Heart right ventricle (tissue), 16 donors: ENCODE data around the gene IMPG2. TPM values are rescaled to one million over a fixed set of nuclear protein-coding genes. Genes with fewer than 3 reads are reported as not detected.

Source experiments
- ATAC-seq, 8 donors: fragments of 200-7000 bp; cut with Tn5 transposase; one replicate each; pipeline ENCODE4 v1.9.1; 2020; ENCODE audit warnings: mild to moderate bottlenecking in 8 of 8, moderate library complexity in 8 of 8, moderate number of reproducible peaks in 1 of 8
- DNase-seq, 2 donors: peaks; one replicate each; pipeline ENCODE4 v3.0.0-alpha.2; 2020
- H3K27ac ChIP-seq, 10 donors: fragments of 200-600 bp; sonication (generic) in 2 of 10; one replicate each; pipeline versions ENCODE4 v1.5.0 to v1.8.0; 2020 to 2022; ENCODE audit warnings: mild to moderate bottlenecking in 3 of 10
- H3K27me3 ChIP-seq, 7 donors: fragments of 200-600 bp; one replicate each; pipeline ENCODE4 v1.8.0; 2021 to 2022; ENCODE audit warnings: mild to moderate bottlenecking in 2 of 7
- H3K36me3 ChIP-seq, 9 donors: fragments of 200-600 bp; sonication (generic) in 1 of 9; one replicate each; pipeline versions ENCODE4 v1.5.0 to v1.8.0; 2020 to 2022; ENCODE audit warnings: mild to moderate bottlenecking in 2 of 9
- H3K4me1 ChIP-seq, 9 donors: fragments of 200-600 bp; sonication (generic) in 1 of 9; one replicate each; pipeline versions ENCODE4 v1.5.0 to v1.8.0; 2020 to 2022; ENCODE audit warnings: mild to moderate bottlenecking in 4 of 9
- H3K4me3 ChIP-seq, 10 donors: fragments of 200-600 bp; sonication (generic) in 2 of 10; one replicate each; pipeline versions ENCODE4 v1.5.0 to v1.8.0; 2020 to 2022; ENCODE audit warnings: mild to moderate bottlenecking in 7 of 10, moderate library complexity in 2 of 10
- H3K9me3 ChIP-seq, 11 donors: fragments of 200-600 bp in 10 of 11; sonication (generic) in 2 of 11; one replicate each; pipeline versions ENCODE4 v1.5.0 to v1.8.0; 2013 to 2022; ENCODE audit warnings: mild to moderate bottlenecking in 2 of 11, control low read depth in 1 of 11, moderate library complexity in 1 of 11
- WGBS, 2 donors: extraction: QIAGEN DNeasy Blood & Tissue Kit; methylation state at CpG; one replicate each; pipeline ENCODE4 v1.1.7; 2013; ENCODE audit warnings: inconsistent platforms in 1 of 2; 5-methylcytosine and 5-hydroxymethylcytosine counted together
- intact Hi-C, 10 donors: fragments of 100-400 bp; cut with DNase I; formaldehyde crosslinking; loops; one replicate each; pipeline versions ENCODE4 v1.11.1 to v1.14.2; 2022
- polyA plus RNA-seq, 2 donors: library from polyadenylated mRNA; stranded (reverse); fragments of 200-250 nt; gene quantifications; one replicate each; pipeline ENCODE4 v1.2.3, GENCODE V29; 2013
- total RNA-seq, 10 donors: library from RNA; stranded (reverse); fragmentation: NEBNext Ultra II Directional in 3 of 10; extraction: Animal tissue kit (Norgen Biotek cat#: 25700) in 3 of 10; gene quantifications; one replicate each; pipeline versions ENCODE4 v1.2.1 to v1.2.4, GENCODE V29; 2021 to 2023
- TF ChIP-seq, protein P1 (sequence below), 9 donors: fragments of 200-600 bp; sonication (generic) in 2 of 9; IDR thresholded peaks; one replicate each; pipeline versions ENCODE4 v1.5.0 to v1.8.0; 2021 to 2022; ENCODE audit warnings: antibody characterized with exemption in 9 of 9, mild to moderate bottlenecking in 5 of 9, moderate library complexity in 1 of 9
- donor health status: Arrhythmogenic right ventricular cardiomyopathy.
- donor health status: ischemic (EF 13 %, LVEDD 7.1; RV severe dilation, severe dysfunction).
- donor health status: healthy with polysubstance abuse.
- donor health status: DM: no; HTN: yes; CAD: no.
- donor health status: DM: no; HTN: no; CAD: no.
- donor health status: ischemic (EF 25% LVEDD 6.9; RV normal size, moderate dysfunction).
- donor health status: ischemic (EF 25% LVEDD 5.7; RV mildly dilated, moderate dysfunction).
- donor health status: healthy.
- donor health status: DM: yes; HTN: yes; CAD: no.
- donor health status: Ischemic cardiomyopathy.
- donor health status: ischemic (EF 35%, LVEDD 5.7; RV mildly dilated, moderate dysfunction).
- donor health status: nonischemic (EF 11% LVEDD 7.7; RV severe dilation, severe dysfunction).
- donor health status: DM: yes; HTN: yes; CAD: no.
- donor health status: PGD.
- donor health status: ischemic (EF 29% LVEDD 5.4; RV normal size, mild dysfunction).
- donor health status: nonischemic (EF 23%, LVEDD 6.1; RV moderate dilation, normal function).

IMPG2 gene
- total and polyA plus RNA-seq, 12 donors: 0.04 to 0.40 (median 0.21) TPM; not detected in 1

DNA sequence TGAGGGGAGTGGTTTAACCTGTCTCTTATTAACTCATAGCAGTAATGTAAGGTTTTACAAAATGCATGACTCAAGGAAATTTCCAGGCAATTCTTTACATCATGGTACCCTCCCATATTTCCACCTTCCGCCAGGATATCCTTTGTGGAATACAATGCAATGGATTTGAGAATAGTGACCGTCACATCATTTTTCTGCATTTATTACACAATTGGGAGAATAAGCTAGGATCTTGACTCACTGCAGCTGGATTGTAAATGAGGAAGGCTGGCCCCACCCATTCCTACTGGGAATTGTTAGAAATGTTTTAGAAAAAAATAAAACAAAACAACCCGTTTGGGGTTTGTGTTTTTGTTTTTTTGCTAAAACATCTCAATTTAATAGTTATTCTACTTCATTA is 97.4 kb downstream of the IMPG2 start:
- intact Hi-C loops: loop anchor here in 5 of 10 donors (10.0 kb wide), 1 partner anchor 162 kb away; no protein-coding TSS in a partner anchor
- Histone ChIP-seq H3K4me3 (no peak overlapping the region), H3K27ac (no peak overlapping the region), H3K27me3 (no peaks in the 10 kb centered on the region), H3K4me1 (peaks cover 0 to 4% (median 0%) of the 10 kb centered on the region in 9 donors), H3K9me3 (peaks cover 0 to 14% (median 7%) of the 10 kb centered on the region in 11 donors), H3K36me3 (no peaks in the 10 kb centered on the region)
- ATAC-seq (peak in 1 of 8 donors; percentile 67), DNase-seq (no peak)
- TF ChIP-seq, protein P1, sequence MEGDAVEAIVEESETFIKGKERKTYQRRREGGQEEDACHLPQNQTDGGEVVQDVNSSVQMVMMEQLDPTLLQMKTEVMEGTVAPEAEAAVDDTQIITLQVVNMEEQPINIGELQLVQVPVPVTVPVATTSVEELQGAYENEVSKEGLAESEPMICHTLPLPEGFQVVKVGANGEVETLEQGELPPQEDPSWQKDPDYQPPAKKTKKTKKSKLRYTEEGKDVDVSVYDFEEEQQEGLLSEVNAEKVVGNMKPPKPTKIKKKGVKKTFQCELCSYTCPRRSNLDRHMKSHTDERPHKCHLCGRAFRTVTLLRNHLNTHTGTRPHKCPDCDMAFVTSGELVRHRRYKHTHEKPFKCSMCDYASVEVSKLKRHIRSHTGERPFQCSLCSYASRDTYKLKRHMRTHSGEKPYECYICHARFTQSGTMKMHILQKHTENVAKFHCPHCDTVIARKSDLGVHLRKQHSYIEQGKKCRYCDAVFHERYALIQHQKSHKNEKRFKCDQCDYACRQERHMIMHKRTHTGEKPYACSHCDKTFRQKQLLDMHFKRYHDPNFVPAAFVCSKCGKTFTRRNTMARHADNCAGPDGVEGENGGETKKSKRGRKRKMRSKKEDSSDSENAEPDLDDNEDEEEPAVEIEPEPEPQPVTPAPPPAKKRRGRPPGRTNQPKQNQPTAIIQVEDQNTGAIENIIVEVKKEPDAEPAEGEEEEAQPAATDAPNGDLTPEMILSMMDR (IDR thresholded peaks at IDR 0.05): no peak
- WGBS, 2 donors: 60% methylated on average over 3 of the region's 3 CpGs

DNA sequence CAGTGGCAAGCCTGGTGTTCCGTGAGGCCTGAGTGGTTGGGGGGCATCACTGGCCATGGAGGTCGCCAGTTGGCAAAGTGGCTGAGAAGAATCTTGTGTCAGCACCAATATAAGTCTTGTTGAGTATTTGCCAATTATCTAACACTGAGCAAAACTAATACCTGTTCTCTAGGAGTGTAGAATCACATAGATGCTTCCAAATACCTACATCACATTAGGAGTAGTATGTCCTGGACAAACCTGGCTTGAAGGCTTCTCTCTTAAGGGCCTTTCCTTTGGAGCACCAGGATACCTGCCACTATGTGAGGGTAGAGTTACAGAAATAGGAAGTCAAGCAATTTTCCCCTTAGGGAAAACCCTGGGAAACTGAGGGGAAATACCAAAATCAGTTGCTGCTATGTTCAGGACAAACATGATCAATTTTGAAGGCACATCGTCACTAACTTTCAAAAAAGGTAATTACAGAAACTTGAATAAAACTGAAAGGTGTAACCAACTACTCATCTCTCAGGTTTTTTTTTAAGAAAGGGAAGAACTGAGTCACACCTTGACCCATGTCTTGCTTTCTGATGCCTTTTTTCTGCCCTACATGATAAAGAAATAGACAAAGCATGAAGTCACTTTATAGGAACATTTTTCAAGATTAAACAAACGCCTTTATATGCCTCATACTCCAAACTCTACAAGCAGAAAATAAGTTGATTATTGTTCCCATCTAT is 100.4 kb downstream of the IMPG2 start:
- DNase-seq (no peak), ATAC-seq (no peak)
- WGBS, 2 donors: 88 to 92% methylated on average over 4 of the region's 4 CpGs
- Histone ChIP-seq H3K36me3 (no peaks in the 10 kb centered on the region), H3K27me3 (no peaks in the 10 kb centered on the region), H3K27ac (no peak overlapping the region), H3K9me3 (peaks cover 0 to 14% (median 7%) of the 10 kb centered on the region in 11 donors), H3K4me1 (peaks cover 0 to 4% (median 0%) of the 10 kb centered on the region in 9 donors), H3K4me3 (no peak overlapping the region)
- TF ChIP-seq, protein P1 (IDR thresholded peaks at IDR 0.05): no peak
- intact Hi-C loops: loop anchor here in 6 of 10 donors (10.0 kb wide), 2 partner anchors 155 to 165 kb away; no protein-coding TSS in a partner anchor

DNA sequence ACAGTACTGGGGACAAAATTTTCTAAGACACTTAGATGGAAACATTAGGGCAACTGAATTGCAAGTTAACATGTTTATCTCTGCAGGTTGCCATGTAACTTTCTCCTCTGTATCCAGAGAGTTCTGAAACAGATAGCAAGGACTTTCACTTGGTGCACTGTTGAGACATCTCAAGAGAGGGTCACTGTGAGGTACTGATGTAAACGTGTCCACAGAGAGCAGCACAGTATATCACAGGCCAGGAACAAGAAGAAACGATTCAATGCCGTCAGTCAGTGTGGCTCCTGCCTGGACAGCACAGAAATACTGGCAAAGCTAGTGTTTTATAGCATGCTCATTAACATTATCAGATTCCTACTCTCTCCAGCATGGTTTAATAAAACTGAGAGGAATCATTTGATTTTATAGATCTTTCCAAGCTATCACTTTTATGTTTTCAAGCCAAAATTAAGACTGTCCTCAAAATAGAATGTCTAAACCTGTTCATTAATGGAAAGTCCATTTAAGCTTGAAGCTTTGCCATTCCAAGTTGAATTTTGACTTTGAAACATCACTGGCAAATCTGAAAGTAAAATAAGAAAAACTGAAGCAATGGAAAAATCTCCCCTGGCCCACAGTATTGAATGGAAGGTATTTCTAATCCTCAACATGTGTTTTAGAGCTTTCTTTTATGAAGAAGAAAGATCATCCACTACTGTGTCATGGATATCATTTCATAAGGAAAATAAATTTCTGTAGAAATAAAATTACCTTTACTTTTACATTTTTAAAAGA is 102.7 kb downstream of the IMPG2 start:
- TF ChIP-seq, protein P1 (IDR thresholded peaks at IDR 0.05): no peak
- Histone ChIP-seq H3K4me1 (no peaks in the 10 kb centered on the region), H3K27me3 (no peaks in the 10 kb centered on the region), H3K36me3 (no peaks in the 10 kb centered on the region), H3K9me3 (peaks cover 0 to 21% (median 10%) of the 10 kb centered on the region in 11 donors), H3K4me3 (no peak overlapping the region), H3K27ac (no peak overlapping the region)
- intact Hi-C loops: loop anchor here in 1 of 10 donors (10.0 kb wide), 1 partner anchor 157 kb away; no protein-coding TSS in a partner anchor
- 71 to 78% methylated on average over 3 of the region's 3 CpGs for WGBS, 2 donors
- DNase-seq (no peak), ATAC-seq (peak in 1 of 8 donors; percentile 38)

DNA sequence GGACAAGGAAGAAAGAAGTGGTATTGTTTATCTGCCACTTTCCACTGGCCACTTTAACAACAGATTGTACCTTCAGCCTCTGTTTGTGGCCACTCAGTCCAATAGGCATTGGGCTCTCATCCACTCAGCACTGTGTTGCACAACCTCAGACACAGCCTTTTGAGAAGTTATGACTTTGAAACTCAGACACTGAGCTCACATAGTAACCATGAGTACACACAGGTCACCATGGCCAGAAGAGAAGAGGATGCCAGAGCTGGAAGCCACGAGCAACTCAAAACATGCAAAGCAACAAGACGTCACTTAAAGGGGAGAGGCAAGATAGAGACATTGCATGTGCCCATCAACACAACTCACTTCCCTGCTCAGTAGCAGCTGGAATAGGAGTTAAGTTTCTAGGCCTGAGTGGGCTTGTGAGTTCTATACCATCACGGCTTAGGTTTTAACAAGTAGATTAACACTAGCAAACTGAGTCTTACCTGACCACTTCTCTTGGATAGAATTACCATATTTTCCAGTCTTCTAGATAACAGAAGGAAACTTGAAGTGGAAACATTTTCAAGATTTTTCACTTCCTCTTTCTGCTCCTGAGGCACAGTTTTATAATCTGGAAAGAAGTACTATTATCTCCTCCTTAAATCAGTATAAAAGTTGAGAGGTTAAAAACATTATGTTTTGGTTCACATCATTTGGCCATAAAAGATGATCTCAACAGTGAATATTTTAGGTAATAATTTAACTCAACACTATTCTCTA is 103.5 kb downstream of the IMPG2 start:
- TF ChIP-seq, protein P1 (IDR thresholded peaks at IDR 0.05): no peak
- intact Hi-C loops: loop anchor here in 1 of 10 donors (10.0 kb wide), 1 partner anchor 158 kb away; no protein-coding TSS in a partner anchor
- Histone ChIP-seq H3K36me3 (no peaks in the 10 kb centered on the region), H3K27ac (peak overlapping the region in 3 of 10 donors; percentile 0 to 27 (median 19)), H3K4me3 (no peak overlapping the region), H3K4me1 (no peaks in the 10 kb centered on the region), H3K27me3 (no peaks in the 10 kb centered on the region), H3K9me3 (peaks cover 0 to 21% (median 10%) of the 10 kb centered on the region in 11 donors)
- 49 to 58% methylated on average over 3 of the region's 3 CpGs for WGBS, 2 donors
- peak; percentile 13 to 27 for DNase-seq
- peak; percentile 74 to 99 (median 92) for ATAC-seq
